NCI-H446 (cell line): ENCODE data around the gene CAMTA1.

Experiments used
- DNase-seq, 2 experiments: peaks; one replicate each; lab custom pipeline; 2025; lab: John Stamatoyannopoulos, UW

Gene CAMTA1

DNA sequence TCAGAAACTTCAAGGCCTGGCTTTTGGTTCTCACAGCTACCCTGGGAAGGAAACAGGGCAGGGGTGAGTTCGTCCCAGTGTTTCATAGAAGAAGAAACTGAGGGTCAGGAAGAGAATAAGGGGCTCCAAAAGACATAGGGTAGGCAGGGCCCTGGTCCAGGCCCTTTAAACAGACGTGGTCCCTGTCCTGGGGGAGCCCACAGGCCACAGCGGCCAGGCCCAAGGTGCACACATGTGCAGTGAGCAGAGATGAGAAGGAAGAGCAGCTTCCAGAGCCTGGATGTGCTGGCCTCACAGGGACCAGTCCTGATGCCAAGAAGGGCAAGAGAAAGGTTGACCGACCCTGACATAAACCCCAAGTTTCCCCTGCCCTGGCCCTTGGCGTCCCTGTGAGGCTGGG is 690.4 kb downstream of the CAMTA1 start:
- DNase-seq: no peak

DNA sequence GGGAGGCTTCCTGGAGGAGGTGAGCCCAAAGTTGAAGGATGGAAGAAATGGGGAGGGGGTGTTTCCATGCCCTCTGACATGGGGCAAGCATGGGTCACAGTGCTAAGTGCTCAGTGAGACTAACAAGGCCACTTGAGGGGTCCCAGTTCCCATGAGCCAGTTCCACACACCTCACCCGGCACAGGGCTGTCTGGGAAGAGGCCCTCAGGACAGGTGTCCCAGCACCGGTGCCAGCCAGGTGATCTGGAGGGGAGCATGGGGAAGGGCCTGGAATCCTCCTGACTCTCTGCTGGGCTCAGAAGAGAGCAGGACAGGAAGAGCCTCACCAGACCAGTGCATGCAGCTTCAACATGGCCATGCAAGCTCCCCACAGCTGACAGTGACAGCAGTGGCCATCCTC is 691.1 kb downstream of the CAMTA1 start:
- DNase-seq: no peak

DNA sequence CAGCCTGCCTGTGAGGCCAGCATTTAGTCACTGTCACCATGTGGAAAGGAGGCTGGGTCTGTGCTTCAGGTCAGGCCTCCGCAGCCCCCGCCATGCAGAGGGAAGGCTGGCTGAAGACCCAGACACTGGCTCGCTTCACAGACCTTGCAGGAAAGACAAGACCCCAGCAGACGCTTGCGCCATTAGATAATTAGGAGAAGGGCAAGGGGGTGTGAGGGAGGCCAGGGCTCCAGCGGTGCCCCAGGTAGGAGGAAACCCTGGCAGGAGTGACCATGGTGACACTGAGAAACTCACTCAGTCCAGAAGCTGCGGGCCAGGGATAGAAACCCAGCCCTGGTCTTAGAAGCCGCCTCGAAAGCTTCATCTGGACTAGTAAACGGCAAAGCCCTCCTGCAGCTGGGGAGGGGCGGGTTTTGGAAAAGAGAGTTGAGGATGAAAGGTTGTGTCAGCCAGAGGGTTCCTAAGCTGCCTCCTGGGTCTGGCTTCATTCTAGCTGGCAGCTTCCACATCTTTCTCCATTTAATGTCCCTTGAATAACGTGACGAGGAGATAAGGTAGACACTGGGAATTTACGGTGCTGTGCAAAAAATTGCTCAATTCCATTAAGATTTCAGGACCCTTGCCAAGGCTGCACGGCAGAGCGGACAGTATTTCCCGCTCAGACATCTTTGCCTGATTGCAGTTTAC is 691.8 kb downstream of the CAMTA1 start:
- DNase-seq: peak in 1 of 2 experiments; percentile 35

DNA sequence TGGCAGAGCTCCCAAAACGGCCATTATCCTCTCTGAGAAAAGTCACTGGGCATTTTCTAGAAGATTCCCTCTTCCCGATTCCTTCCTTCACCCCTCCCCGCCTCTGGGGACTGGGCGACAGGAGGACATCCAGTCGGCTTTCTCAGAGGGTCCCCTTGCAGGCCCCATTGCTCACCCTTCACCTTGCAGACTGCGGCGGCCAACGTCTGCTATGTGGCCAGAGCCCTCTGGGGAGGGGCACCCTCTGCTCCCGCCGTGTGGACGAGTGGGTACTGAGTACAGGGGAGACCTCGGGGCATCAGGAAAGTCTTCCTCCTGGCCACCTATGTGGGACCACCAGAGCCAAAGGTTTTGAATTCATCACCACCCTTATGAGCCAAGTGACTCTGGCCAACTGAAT is 692.3 kb downstream of the CAMTA1 start:
- DNase-seq: no peak

GRCh38 chr1:7478142-7478790 is 693.0 kb downstream of the CAMTA1 start:
- DNase-seq: no peak

DNA sequence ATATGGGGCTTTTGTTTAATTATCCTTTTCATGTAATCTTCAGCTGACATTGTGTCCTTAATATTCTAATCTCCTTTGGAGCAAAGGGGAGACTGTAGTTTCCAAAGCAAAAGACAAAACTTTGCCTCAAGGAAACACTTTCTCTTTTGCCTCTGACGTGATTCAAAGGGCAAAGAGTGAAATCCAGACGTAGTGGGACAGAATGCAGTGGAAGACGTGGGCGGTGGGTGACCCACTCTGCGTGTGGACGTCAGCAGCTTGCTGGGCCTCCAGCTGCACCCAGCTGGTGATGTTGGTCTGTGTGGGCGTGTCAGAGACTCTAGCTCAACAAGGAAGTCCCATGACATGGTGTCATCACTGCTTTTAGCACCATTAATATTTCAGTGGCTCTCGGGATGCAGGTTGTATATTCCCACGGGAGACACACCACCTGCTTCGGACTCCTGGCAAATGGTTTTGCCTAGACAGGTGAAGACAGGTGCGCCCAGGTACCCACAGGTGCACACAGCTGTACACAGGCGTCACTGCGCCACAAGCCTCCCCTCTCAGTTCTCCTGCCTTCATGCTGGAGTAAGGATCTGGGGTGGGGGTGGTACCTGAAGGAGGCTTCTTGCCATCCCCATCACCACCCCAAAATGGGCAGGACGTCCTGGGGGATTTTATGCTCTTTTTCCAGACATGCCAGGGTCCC is 693.7 kb downstream of the CAMTA1 start:
- no peak for DNase-seq

DNA sequence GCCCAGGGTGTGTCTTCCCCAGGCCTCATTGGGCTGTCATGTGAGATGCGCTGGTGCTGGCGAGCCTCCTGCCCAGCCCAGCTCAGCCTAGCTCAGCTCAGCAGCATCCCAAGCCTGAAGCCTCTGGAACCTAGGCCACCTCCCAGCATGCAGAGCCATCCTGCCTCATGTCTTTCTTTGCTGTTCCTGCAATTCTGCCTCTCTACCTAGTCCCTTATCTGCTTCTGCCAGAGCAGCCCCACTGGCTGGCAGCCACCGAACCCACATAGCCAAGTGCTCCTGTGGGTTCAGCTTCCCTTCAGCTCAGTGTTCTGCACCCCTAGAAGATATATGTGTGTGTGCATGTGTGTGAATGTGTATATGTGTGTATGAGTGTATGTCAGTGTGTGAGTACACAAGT is 694.3 kb downstream of the CAMTA1 start:
- DNase-seq: no peak

DNA sequence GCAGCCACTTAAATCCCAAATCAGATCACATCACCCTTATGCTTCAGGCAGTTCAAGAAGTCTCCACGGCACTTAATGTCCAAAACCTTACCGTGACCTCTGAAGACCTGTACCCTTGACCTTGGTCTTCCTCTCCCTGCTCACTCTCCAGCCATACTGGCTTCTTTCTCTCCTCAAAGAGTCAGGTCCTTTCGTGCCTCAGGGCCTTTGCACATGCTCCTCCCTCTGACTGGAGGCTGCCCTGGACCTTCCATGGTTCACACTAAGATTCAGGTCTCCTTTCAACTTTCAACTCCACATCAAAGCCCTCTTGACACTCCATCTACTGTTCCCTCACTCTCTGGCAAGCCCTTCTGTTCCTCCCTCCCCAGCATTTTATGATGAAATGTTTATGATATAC is 695.9 kb downstream of the CAMTA1 start:
- no peak for DNase-seq

DNA sequence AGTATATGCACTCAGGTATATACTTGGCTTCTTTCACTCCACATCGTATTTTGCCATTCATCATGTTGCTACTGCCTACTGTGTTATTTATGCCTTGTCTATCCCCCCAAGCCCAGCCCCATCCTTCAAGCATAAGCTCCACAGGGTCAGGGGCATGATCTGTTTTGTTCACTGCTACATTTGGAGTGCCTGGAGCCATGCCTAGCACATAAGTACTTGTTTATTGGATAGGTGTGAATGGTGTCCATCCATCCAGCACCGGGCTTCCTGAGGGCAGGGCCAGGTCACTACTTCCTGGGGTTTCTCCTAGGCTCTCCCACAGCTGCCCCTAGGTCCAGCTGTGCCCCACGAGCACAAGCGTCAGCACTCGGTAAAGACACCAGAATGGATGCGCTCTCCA is 696.8 kb downstream of the CAMTA1 start:
- DNase-seq: no peak

DNA sequence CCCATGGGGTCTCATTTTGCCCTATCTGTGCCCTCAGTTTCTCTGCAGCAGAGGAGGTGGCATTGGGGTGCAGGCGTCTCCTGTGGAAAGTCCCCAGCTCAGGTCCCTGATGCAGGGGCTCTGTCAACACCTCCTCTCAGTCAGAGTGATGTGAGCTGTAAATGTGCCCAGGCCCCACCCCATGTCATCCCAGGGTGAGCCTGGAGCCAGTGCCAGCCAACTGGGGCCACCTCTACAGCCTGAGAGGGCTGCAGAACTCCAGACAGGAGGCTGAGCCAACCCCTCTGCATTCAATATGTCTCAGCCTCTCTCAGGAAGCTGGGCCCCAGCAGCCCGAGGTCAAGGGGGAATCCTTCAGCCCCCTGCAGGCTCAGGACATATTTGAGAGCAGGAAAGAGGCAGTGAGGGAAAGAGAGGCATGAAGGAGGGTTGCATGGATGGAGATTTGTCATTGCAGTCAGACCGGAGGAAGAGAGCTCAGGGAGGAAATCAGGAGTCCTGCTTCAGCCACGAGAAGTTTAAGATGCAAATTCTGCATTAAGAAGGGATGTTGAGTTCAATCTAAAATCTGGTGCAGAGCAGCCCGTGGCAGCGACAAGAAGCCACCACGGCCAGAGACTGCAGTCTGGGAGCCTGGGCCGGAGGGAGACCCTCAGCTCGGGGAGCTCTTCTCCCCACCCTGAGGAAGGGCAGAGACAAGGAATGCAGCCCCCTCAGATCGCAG is 697.7 kb downstream of the CAMTA1 start:
- DNase-seq: no peak

GRCh38 chr1:7483634-7484383 is 698.6 kb downstream of the CAMTA1 start:
- no peak for DNase-seq

- DNase-seq: peak in 1 of 2 experiments; percentile 33
Measured at GRCh38 chr1:7485086-7485780, 700.0 kb downstream of the CAMTA1 start.

GRCh38 chr1:7485826-7486225 is 700.6 kb downstream of the CAMTA1 start:
- DNase-seq: no peak

- no peak for DNase-seq
Measured at GRCh38 chr1:7487766-7488474, 702.7 kb downstream of the CAMTA1 start.

DNA sequence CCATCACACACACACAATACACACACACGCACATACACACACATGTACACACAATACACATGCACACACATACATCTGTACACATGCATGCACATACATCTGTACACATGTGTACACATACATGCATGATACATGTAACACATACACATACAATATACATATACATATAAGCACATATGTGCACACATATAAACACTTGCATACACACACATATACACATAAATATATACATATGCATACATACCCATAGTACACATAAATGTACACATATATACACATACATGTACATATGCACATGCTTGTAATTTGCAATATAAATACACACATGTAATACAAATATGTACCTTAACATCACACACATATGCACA is 703.2 kb downstream of the CAMTA1 start:
- DNase-seq: no peak

GRCh38 chr1:7489586-7489985 is 704.3 kb downstream of the CAMTA1 start:
- DNase-seq: no peak

DNA sequence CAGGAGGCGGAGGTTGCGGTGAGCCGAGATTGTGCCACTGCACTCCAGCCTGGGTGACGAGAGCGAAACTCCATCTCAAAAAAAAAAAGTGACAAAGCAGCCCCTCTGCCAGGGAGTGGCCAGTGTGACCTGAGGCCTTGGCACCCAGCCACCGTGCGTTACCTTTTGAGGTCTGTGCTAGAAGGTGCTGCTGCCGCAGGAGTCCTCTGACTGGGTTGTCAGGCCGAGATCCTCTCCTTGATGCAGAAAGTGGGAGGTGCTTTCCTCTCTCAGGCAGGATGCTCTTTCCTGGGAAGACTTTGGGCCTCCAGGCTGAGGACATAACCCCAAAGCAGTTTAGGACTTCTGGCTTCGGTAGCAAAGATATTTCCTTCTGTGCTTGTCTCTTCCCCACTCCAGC is 705.3 kb downstream of the CAMTA1 start:
- no peak for DNase-seq

GRCh38 chr1:7491109-7491817 is 706.0 kb downstream of the CAMTA1 start:
- peak in 1 of 2 experiments; percentile 50 for DNase-seq

DNA sequence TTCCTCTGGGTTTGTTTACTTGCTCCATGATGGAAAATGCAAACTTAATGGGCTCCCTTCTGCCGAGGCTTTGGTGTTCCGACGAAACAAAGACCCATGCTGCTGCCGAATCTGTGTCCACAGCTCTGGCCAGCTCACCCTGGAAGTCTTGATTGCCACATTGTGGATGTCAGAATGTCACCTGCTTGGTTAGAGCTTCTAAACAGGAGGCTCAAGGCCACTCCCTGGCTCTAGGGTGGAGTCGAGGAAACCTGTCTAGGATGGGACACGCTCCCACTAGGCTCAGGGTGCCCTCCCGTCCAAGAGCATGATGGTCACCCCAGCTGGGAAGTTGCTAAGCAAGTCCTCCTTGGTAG is 706.5 kb downstream of the CAMTA1 start:
- no peak for DNase-seq
